HepG2 (cell line): ENCODE results near the gene SERTAD2. TPM values are rescaled to one million over a fixed set of nuclear protein-coding genes. Genes with fewer than 3 reads are reported as not detected.
A peak's percentile ranks its signal among the peaks of the same experiment; 100 is the strongest.

Experiments
- ARNT2 ChIP-seq: sonication (generic); formaldehyde crosslinking; IDR thresholded peaks from 2 replicates; pipeline ENCODE4 v1.8.0; 2022; ENCODE audit warnings: mild to moderate bottlenecking, low read depth, missing genetic modification reagents, moderate library complexity
- BHLHE40 ChIP-seq: IDR thresholded peaks from 2 replicates; pipeline ENCODE4 v1.6.1; 2011; ENCODE audit warnings: low read length, improper control_type of control experiment
- E2F5 ChIP-seq: sonication (generic); formaldehyde crosslinking; conservative IDR thresholded peaks from 2 replicates; pipeline ENCODE4 v1.4.0; 2020; ENCODE audit warnings: missing genetic modification reagents
- ELF1 ChIP-seq: sonication (generic); formaldehyde crosslinking; IDR thresholded peaks from 2 replicates; pipeline ENCODE4 v1.4.0; 2020; ENCODE audit warnings: missing genetic modification reagents
- FOXP1 ChIP-seq, 2 experiments: fragments of 450-650 bp in 1 of 2; IDR thresholded peaks; 2 replicates each; pipeline ENCODE4 v1.6.1; 2017 to 2018; ENCODE audit warnings: antibody characterized with exemption in 1 of 2
- GABPA ChIP-seq, 2 experiments: IDR thresholded peaks; 2 replicates each; pipeline ENCODE4 v1.6.1; 2011 to 2016; ENCODE audit warnings: low read depth in 2 of 2, low read length in 1 of 2, missing biosample characterization in 1 of 2, missing genetic modification characterization in 1 of 2
- HDAC2 ChIP-seq: sonication (generic); formaldehyde crosslinking; IDR thresholded peaks from 2 replicates; pipeline ENCODE4 v1.4.0; 2020; ENCODE audit warnings: missing genetic modification reagents
- HOMEZ ChIP-seq: IDR thresholded peaks from 2 replicates; pipeline ENCODE4 v1.6.1; 2016; ENCODE audit warnings: low read depth
- HOXA9 ChIP-seq: sonication (generic); formaldehyde crosslinking; IDR thresholded peaks from 2 replicates; pipeline ENCODE4 v1.8.1; 2022; ENCODE audit warnings: missing genetic modification reagents, mild to moderate bottlenecking, moderate library complexity, borderline replicate concordance
- KLF11 ChIP-seq: IDR thresholded peaks from 2 replicates; pipeline ENCODE4 v1.6.1; 2016; ENCODE audit warnings: missing compliant biosample characterization
- MAZ ChIP-seq, 2 experiments: sonication (generic) in 1 of 2; formaldehyde crosslinking in 1 of 2; IDR thresholded peaks; 2 replicates each; pipeline versions ENCODE4 v1.5.0 to v1.6.1; 2012 to 2020; ENCODE audit warnings: low read depth in 2 of 2, mild to moderate bottlenecking in 2 of 2, borderline replicate concordance in 1 of 2, improper control_type of control experiment in 1 of 2, low read length in 1 of 2, missing genetic modification reagents in 1 of 2, moderate library complexity in 1 of 2
- MTA1 ChIP-seq: sonication (generic); formaldehyde crosslinking; IDR thresholded peaks from 2 replicates; pipeline ENCODE4 v1.4.0; 2020; ENCODE audit warnings: missing genetic modification reagents, mild to moderate bottlenecking, borderline replicate concordance
- NBN ChIP-seq: fragments of 450-650 bp; conservative IDR thresholded peaks from 2 replicates; pipeline ENCODE4 v1.6.1; 2017
- NR2C2 ChIP-seq: sonication (generic); formaldehyde crosslinking; IDR thresholded peaks from 2 replicates; pipeline ENCODE4 v1.4.0; 2020; ENCODE audit warnings: missing genetic modification reagents, mild to moderate bottlenecking, moderate library complexity, borderline replicate concordance
- PLRG1 ChIP-seq: fragments of 450-650 bp; conservative IDR thresholded peaks from 2 replicates; pipeline ENCODE4 v1.6.1; 2016
- POGZ ChIP-seq: sonication (generic); formaldehyde crosslinking; IDR thresholded peaks from 2 replicates; pipeline ENCODE4 v1.4.0; 2020; ENCODE audit warnings: mild to moderate bottlenecking, missing genetic modification reagents
- SMARCE1 ChIP-seq: fragments of 450-650 bp; IDR thresholded peaks from 2 replicates; pipeline ENCODE4 v1.6.1; 2017; ENCODE audit warnings: borderline replicate concordance
- THAP7 ChIP-seq: sonication (generic); formaldehyde crosslinking; IDR thresholded peaks from 2 replicates; pipeline ENCODE4 v1.8.1; 2023; ENCODE audit warnings: mild to moderate bottlenecking, missing genetic modification reagents
- ZMYM2 ChIP-seq: sonication (generic); formaldehyde crosslinking; IDR thresholded peaks from 2 replicates; pipeline ENCODE4 v1.8.0; 2022; ENCODE audit warnings: mild to moderate bottlenecking, missing genetic modification reagents
- ZNF546 ChIP-seq: sonication (generic); formaldehyde crosslinking; conservative IDR thresholded peaks from 2 replicates; pipeline ENCODE4 v1.8.1; 2023; ENCODE audit warnings: mild to moderate bottlenecking, missing genetic modification reagents
- ZNF570 ChIP-seq: sonication (generic); formaldehyde crosslinking; IDR thresholded peaks from 2 replicates; pipeline ENCODE4 v1.4.0; 2020; ENCODE audit warnings: mild to moderate bottlenecking, missing genetic modification reagents, borderline replicate concordance
- ZNF609 ChIP-seq: sonication (generic); formaldehyde crosslinking; IDR thresholded peaks from 2 replicates; pipeline ENCODE4 v1.4.0; 2020; ENCODE audit warnings: mild to moderate bottlenecking, missing genetic modification reagents, borderline replicate concordance
- ZNF670 ChIP-seq: sonication (generic); formaldehyde crosslinking; IDR thresholded peaks from 2 replicates; pipeline ENCODE4 v1.8.0; 2022; ENCODE audit warnings: mild to moderate bottlenecking, missing genetic modification reagents, borderline replicate concordance
- ZNF883 ChIP-seq: sonication (generic); formaldehyde crosslinking; IDR thresholded peaks from 2 replicates; pipeline ENCODE4 v1.5.1; 2020; ENCODE audit warnings: mild to moderate bottlenecking, missing genetic modification reagents; ENCODE audit errors: not compliant biosample characterization
- polyA plus RNA-seq, 8 experiments: library from polyadenylated mRNA; depleted of rRNA in 3 of 8; stranded (reverse) in 7 of 8; unstranded in 1 of 8; fragments of >200 nt; fragmentation: Illumina TruSeq in 4 of 8; extraction: Trizol in 4 of 8; gene quantifications; 2 replicates each; pipeline versions ENCODE4 v1.2.1 to v1.2.3, GENCODE V29; 2011 to 2016; ENCODE audit warnings: low read depth in 4 of 8, missing spikeins in 1 of 8, mixed read lengths in 1 of 8; ENCODE audit not compliant: insufficient read depth in 1 of 8
- total RNA-seq, 5 experiments: library from RNA; depleted of rRNA; stranded (reverse); fragments of >200 nt; fragmentation: Illumina TruSeq; extraction: Trizol; gene quantifications; 2 replicates each; pipeline ENCODE4 v1.2.3, GENCODE V29; 2016; ENCODE audit warnings: low read depth in 1 of 5

Gene SERTAD2
- total and polyA plus RNA-seq, 2 of the 13 experiments (the other 11 are each of a cell fraction or from before 2014, with no cell fraction given): 6.7 to 22.6 TPM

- TF ChIP-seq SMARCE1: no peak
- no peak for TF ChIP-seq THAP7
- no peak for TF ChIP-seq GABPA (IDR thresholded peaks at IDR 0.05; ENCODE audit: low read depth, low read length)
- TF ChIP-seq GABPA (CRISPR knock-in tag; IDR thresholded peaks at IDR 0.05; ENCODE audit: low read depth): no peak
- TF ChIP-seq FOXP1 (IDR thresholded peaks at IDR 0.05): no peak
- no peak for TF ChIP-seq FOXP1 (CRISPR knock-in tag; IDR thresholded peaks at IDR 0.05)
- peak; percentile 35; the same call in 1 of the 2 replicates for TF ChIP-seq HOMEZ (CRISPR knock-in tag)
- no peak for TF ChIP-seq ZNF546
- no peak for TF ChIP-seq ELF1
- no peak for TF ChIP-seq PLRG1
- TF ChIP-seq ZNF883 (CRISPR knock-in tag): no peak
- TF ChIP-seq ARNT2: no peak
- TF ChIP-seq NBN: no peak
- no peak for TF ChIP-seq ZNF670 (CRISPR knock-in tag)
- no peak for TF ChIP-seq NR2C2
- TF ChIP-seq KLF11 (CRISPR knock-in tag): no peak
- peak; percentile 49; the same call in 1 of the 2 replicates for TF ChIP-seq POGZ
- TF ChIP-seq MAZ (IDR thresholded peaks at IDR 0.05; ENCODE audit: borderline replicate concordance, low read depth, low read length): peak; percentile 83
- TF ChIP-seq MAZ (CRISPR knock-in tag; IDR thresholded peaks at IDR 0.05; ENCODE audit: low read depth): no peak
- no peak for TF ChIP-seq E2F5 (CRISPR knock-in tag)
- 0 out of 2 replicates have a peak, but pooled peaks have one; percentile 66 for TF ChIP-seq HDAC2
- TF ChIP-seq ZMYM2: no peak
- TF ChIP-seq ZNF570: no peak
- no peak for TF ChIP-seq HOXA9 (CRISPR knock-in tag)
- TF ChIP-seq MTA1 (CRISPR knock-in tag): peak; percentile 72; the same call in 1 of the 2 replicates
- no peak for TF ChIP-seq ZNF609 (CRISPR knock-in tag)
- TF ChIP-seq BHLHE40: no peak
Measured at GRCh38 chr2:64649626-64650025, 4.1 kb downstream of the SERTAD2 start (continued).
